Activated naive CD8-positive, alpha-beta T cell treated with anti-CD3 and anti-CD28 coated beads, Interleukin-2, amount 50 U/mL, for 24 hours (primary cell): ENCODE measurements around the gene CMSS1.

Experiments
- ATAC-seq: fragments of 150-1000 bp; cut with Tn5 transposase; one replicate; pipeline ENCODE4 v1.10.0; 2021
- DNase-seq: peaks from one replicate; pipeline ENCODE4 v3.0.0; 2021
- H3K27ac Mint-ChIP-seq: one replicate; pipeline ENCODE4 v1.8.0; 2021; ENCODE audit warnings: mild to moderate bottlenecking, mixed read lengths
- H3K27me3 Mint-ChIP-seq: one replicate; pipeline ENCODE4 v1.8.0; 2021; ENCODE audit warnings: mixed read lengths
- H3K36me3 Mint-ChIP-seq: one replicate; pipeline ENCODE4 v1.8.0; 2021; ENCODE audit warnings: low read depth, mixed read lengths
- H3K4me1 Mint-ChIP-seq: one replicate; pipeline ENCODE4 v1.8.0; 2021; ENCODE audit warnings: mixed read lengths
- H3K4me3 Mint-ChIP-seq: one replicate; pipeline ENCODE4 v1.8.0; 2021; ENCODE audit warnings: mild to moderate bottlenecking, moderate library complexity, mixed read lengths
- H3K9me3 Mint-ChIP-seq: one replicate; pipeline ENCODE4 v1.8.0; 2021; ENCODE audit warnings: mixed read lengths

CMSS1 gene

GRCh38 chr3:99948467-99949089 is 130.9 kb downstream of the CMSS1 start:
- Mint-ChIP-seq H3K9me3 (no peaks in the 10 kb centered on the region), H3K27ac (no peak overlapping the region), H3K36me3 (no peaks in the 10 kb centered on the region), H3K4me3 (no peak overlapping the region), H3K27me3 (no peaks in the 10 kb centered on the region), H3K4me1 (peaks cover 2% of the 10 kb centered on the region)
- ATAC-seq (no peak), DNase-seq (no peak)

GRCh38 chr3:99949956-99950670 is 132.5 kb downstream of the CMSS1 start:
- no peak overlapping the region for H3K27ac Mint-ChIP-seq
- no peaks in the 10 kb centered on the region for H3K36me3 Mint-ChIP-seq
- ATAC-seq (no peak), DNase-seq (no peak)
- no peaks in the 10 kb centered on the region for H3K27me3 Mint-ChIP-seq
- H3K9me3 Mint-ChIP-seq: no peaks in the 10 kb centered on the region
- no peak overlapping the region for H3K4me3 Mint-ChIP-seq
- H3K4me1 Mint-ChIP-seq: no peaks in the 10 kb centered on the region

GRCh38 chr3:99950921-99951320 is 133.3 kb downstream of the CMSS1 start:
- no peak overlapping the region for H3K27ac Mint-ChIP-seq
- H3K36me3 Mint-ChIP-seq: peaks cover 1% of the 10 kb centered on the region
- no peaks in the 10 kb centered on the region for H3K4me1 Mint-ChIP-seq
- no peak overlapping the region for H3K4me3 Mint-ChIP-seq
- DNase-seq (no peak), ATAC-seq (no peak)
- no peaks in the 10 kb centered on the region for H3K9me3 Mint-ChIP-seq
- H3K27me3 Mint-ChIP-seq: no peaks in the 10 kb centered on the region

GRCh38 chr3:99951701-99952100 is 134.0 kb downstream of the CMSS1 start:
- H3K27ac Mint-ChIP-seq: no peak overlapping the region
- H3K4me1 Mint-ChIP-seq: no peaks in the 10 kb centered on the region
- H3K27me3 Mint-ChIP-seq: no peaks in the 10 kb centered on the region
- H3K4me3 Mint-ChIP-seq: no peak overlapping the region
- peaks cover 1% of the 10 kb centered on the region for H3K36me3 Mint-ChIP-seq
- DNase-seq (no peak), ATAC-seq (no peak)
- H3K9me3 Mint-ChIP-seq: no peaks in the 10 kb centered on the region

GRCh38 chr3:99952306-99952705 is 134.6 kb downstream of the CMSS1 start:
- DNase-seq: no peak
- H3K9me3 Mint-ChIP-seq: no peaks in the 10 kb centered on the region
- ATAC-seq: no peak
- H3K4me3 Mint-ChIP-seq: no peak overlapping the region
- H3K4me1 Mint-ChIP-seq: no peaks in the 10 kb centered on the region
- peaks cover 1% of the 10 kb centered on the region for H3K36me3 Mint-ChIP-seq
- H3K27ac Mint-ChIP-seq: no peak overlapping the region
- H3K27me3 Mint-ChIP-seq: no peaks in the 10 kb centered on the region

GRCh38 chr3:99953596-99953995 is 135.9 kb downstream of the CMSS1 start:
- H3K27me3 Mint-ChIP-seq: no peaks in the 10 kb centered on the region
- H3K9me3 Mint-ChIP-seq: no peaks in the 10 kb centered on the region
- H3K27ac Mint-ChIP-seq: no peak overlapping the region
- ATAC-seq (no peak), DNase-seq (no peak)
- H3K4me1 Mint-ChIP-seq: no peaks in the 10 kb centered on the region
- H3K36me3 Mint-ChIP-seq: peaks cover 3% of the 10 kb centered on the region
- H3K4me3 Mint-ChIP-seq: no peak overlapping the region

- peaks cover 5% of the 10 kb centered on the region for H3K36me3 Mint-ChIP-seq
- no peak for ATAC-seq
- no peaks in the 10 kb centered on the region for H3K4me1 Mint-ChIP-seq
- H3K27me3 Mint-ChIP-seq: no peaks in the 10 kb centered on the region
- no peak overlapping the region for H3K27ac Mint-ChIP-seq
- H3K9me3 Mint-ChIP-seq: no peaks in the 10 kb centered on the region
- H3K4me3 Mint-ChIP-seq: no peak overlapping the region
- DNase-seq: no peak
These were observed 137.4 kb downstream of the CMSS1 start for GRCh38 chr3:99954914-99955644.

GRCh38 chr3:99955773-99956562 is 138.3 kb downstream of the CMSS1 start:
- ATAC-seq: no peak
- H3K9me3 Mint-ChIP-seq: no peaks in the 10 kb centered on the region
- H3K4me1 Mint-ChIP-seq: no peaks in the 10 kb centered on the region
- H3K36me3 Mint-ChIP-seq: peaks cover 5% of the 10 kb centered on the region
- no peak overlapping the region for H3K4me3 Mint-ChIP-seq
- H3K27me3 Mint-ChIP-seq: no peaks in the 10 kb centered on the region
- no peak for DNase-seq
- H3K27ac Mint-ChIP-seq: no peak overlapping the region

GRCh38 chr3:99957151-99957796 is 139.6 kb downstream of the CMSS1 start:
- no peaks in the 10 kb centered on the region for H3K4me1 Mint-ChIP-seq
- no peaks in the 10 kb centered on the region for H3K27me3 Mint-ChIP-seq
- no peak overlapping the region for H3K27ac Mint-ChIP-seq
- no peaks in the 10 kb centered on the region for H3K9me3 Mint-ChIP-seq
- ATAC-seq (no peak), DNase-seq (no peak)
- H3K4me3 Mint-ChIP-seq: no peak overlapping the region
- H3K36me3 Mint-ChIP-seq: peaks cover 5% of the 10 kb centered on the region

- Mint-ChIP-seq H3K27ac (no peak overlapping the region), H3K4me1 (no peaks in the 10 kb centered on the region), H3K27me3 (no peaks in the 10 kb centered on the region), H3K36me3 (peaks cover 5% of the 10 kb centered on the region), H3K4me3 (no peak overlapping the region), H3K9me3 (no peaks in the 10 kb centered on the region)
- ATAC-seq (no peak), DNase-seq (no peak)
These were observed 140.7 kb downstream of the CMSS1 start for GRCh38 chr3:99958222-99958912.

GRCh38 chr3:99960123-99960878 is 142.6 kb downstream of the CMSS1 start:
- ATAC-seq: no peak
- H3K27ac Mint-ChIP-seq: no peak overlapping the region
- no peak overlapping the region for H3K4me3 Mint-ChIP-seq
- no peaks in the 10 kb centered on the region for H3K9me3 Mint-ChIP-seq
- no peaks in the 10 kb centered on the region for H3K27me3 Mint-ChIP-seq
- DNase-seq: no peak
- peaks cover 9% of the 10 kb centered on the region for H3K36me3 Mint-ChIP-seq
- H3K4me1 Mint-ChIP-seq: peaks cover 7% of the 10 kb centered on the region

GRCh38 chr3:99960941-99961340 is 143.3 kb downstream of the CMSS1 start:
- Mint-ChIP-seq H3K27me3 (no peaks in the 10 kb centered on the region), H3K36me3 (peaks cover 9% of the 10 kb centered on the region), H3K27ac (no peak overlapping the region), H3K4me1 (peaks cover 9% of the 10 kb centered on the region), H3K4me3 (no peak overlapping the region), H3K9me3 (no peaks in the 10 kb centered on the region)
- ATAC-seq: no peak
- no peak for DNase-seq

- no peak overlapping the region for H3K27ac Mint-ChIP-seq
- no peaks in the 10 kb centered on the region for H3K27me3 Mint-ChIP-seq
- H3K4me3 Mint-ChIP-seq: no peak overlapping the region
- ATAC-seq: no peak
- DNase-seq: no peak
- H3K4me1 Mint-ChIP-seq: peaks cover 9% of the 10 kb centered on the region
- peaks cover 11% of the 10 kb centered on the region for H3K36me3 Mint-ChIP-seq
- no peaks in the 10 kb centered on the region for H3K9me3 Mint-ChIP-seq
These were observed 144.3 kb downstream of the CMSS1 start for GRCh38 chr3:99961756-99962515.
